Measurements from ENCODE around the gene ANKRD23. TPM values are rescaled to one million over a fixed set of nuclear protein-coding genes. Genes with fewer than 3 reads are reported as not detected.

ANKRD23 gene
- total and polyA plus RNA-seq, 2 of the 4 experiments (the other 2 are of a cell fraction): 0.54 to 1.5 TPM

- peaks cover 14% of the 10 kb centered on the region for H3K4me1 ChIP-seq (ENCODE audit: control insufficient read depth, insufficient read depth, low read length)
- peak overlapping the region; percentile 55; the same call in 1 of the 2 replicates for H3K18ac ChIP-seq (ENCODE audit: low read depth, low read length)
- POLR2A ChIA-PET (ENCODE audit: unreplicated experiment): interaction anchor here (0.5 to 0.6 kb wide), 2 partner anchors 13 to 23 kb away, joined by 3 to 8 read pairs; no protein-coding TSS in a partner anchor
- ATAC-seq (ENCODE audit: low read depth): peak; percentile 97
- H2BK15ac ChIP-seq (ENCODE audit: low read depth, low read length): peak overlapping the region; percentile 54; the same call in 1 of the 3 replicates
- no peak for TF ChIP-seq ELK1 (IDR thresholded peaks at IDR 0.05; ENCODE audit: borderline replicate concordance, low read depth, low read length)
- TF ChIP-seq RFX5 (IDR thresholded peaks at IDR 0.05; ENCODE audit: low read depth, low read length): no peak
- TF ChIP-seq MAFK (IDR thresholded peaks at IDR 0.05; ENCODE audit: low read depth, low read length): no peak
- no peak for TF ChIP-seq BHLHE40 (IDR thresholded peaks at IDR 0.05; ENCODE audit: low read depth, low read length)
- H3K9me3 ChIP-seq (ENCODE audit: control insufficient read depth, insufficient read depth, low read length): no peaks in the 10 kb centered on the region
- peak overlapping the region; percentile 10 for H4K5ac ChIP-seq (ENCODE audit: low read depth, low read length)
- H2BK120ac ChIP-seq (ENCODE audit: low read depth, low read length): peak overlapping the region; percentile 87
- no peaks in the 10 kb centered on the region for H3K27me3 ChIP-seq (ENCODE audit: control insufficient read depth, insufficient read depth, low read length)
- H2AFZ ChIP-seq (replicated peaks; ENCODE audit: low read length, poor library complexity): peak overlapping the region; percentile 80
- H2BK5ac ChIP-seq (ENCODE audit: low read depth, low read length, poor library complexity, severe bottlenecking): no peak overlapping the region
- H2BK20ac ChIP-seq (ENCODE audit: low read depth, low read length): peak overlapping the region; percentile 50; the same call in 1 of the 2 replicates
- peak overlapping the region; percentile 96 for H3K14ac ChIP-seq (replicated peaks; ENCODE audit: low read depth, low read length)
- H4K8ac ChIP-seq (ENCODE audit: low read depth in 2 of 2, low read length in 2 of 2): peak overlapping the region; percentile 37 to 70; a peak in 2 of 4 replicates
- no peaks in the 10 kb centered on the region for H3K36me3 ChIP-seq (ENCODE audit: control insufficient read depth, insufficient read depth, low read length)
- peaks cover 13% of the 10 kb centered on the region for H3K9me1 ChIP-seq (ENCODE audit: insufficient read depth, low read length)
- no peak overlapping the region for H3K4me3 ChIP-seq (ENCODE audit: insufficient read depth, low read depth, low read length)
- no peak overlapping the region for H3K56ac ChIP-seq (ENCODE audit: extremely low read depth, insufficient read depth, low read length)
- no peak overlapping the region for H3K9ac ChIP-seq (ENCODE audit: low read depth, low read length)
- H4K91ac ChIP-seq (ENCODE audit: insufficient read depth, low read depth, low read length): peak overlapping the region; percentile 74
- intact Hi-C loops (cut with micrococcal nuclease): no loop called here
- peak; percentile 58 for DNase-seq
- dilution Hi-C loops (cut with HindIII; ENCODE audit: low sequenced_read_pairs, unreplicated experiment): no loop called here
- no TSS peak for BruUV-seq (replicated peaks)
- in situ Hi-C loops (cut with MboI; ENCODE audit: low sequenced_read_pairs): no loop called here
- peak overlapping the region; percentile 34; the same call in 1 of the 2 replicates for H3K27ac ChIP-seq (ENCODE audit: insufficient read depth, low read length)
- CTCF ChIA-PET: interaction anchor here (0.5 kb wide), 1 partner anchor 36 kb away, joined by 3 read pairs; no protein-coding TSS in a partner anchor
- peak overlapping the region; percentile 71 for H2AK5ac ChIP-seq (ENCODE audit: low read depth, low read length)
- peak overlapping the region; percentile 40 for H2AK9ac ChIP-seq (replicated peaks; ENCODE audit: low read depth, low read length, poor library complexity)
- no peaks in the 10 kb centered on the region for H3K79me1 ChIP-seq (ENCODE audit: low read depth in 1 of 2, low read length in 2 of 2)
- WGBS, 2 experiments (ENCODE audit: extremely low coverage in 2 of 2, insufficient read length in 1 of 2): no CpG with 5 or more reads among the region's 11 CpGs
- H3K4me2 ChIP-seq (ENCODE audit: low read depth, low read length): peak overlapping the region; percentile 27; the same call in 1 of the 2 replicates
- H3K4ac ChIP-seq (ENCODE audit: low read depth, low read length): peak overlapping the region; percentile 89
- H4K20me1 ChIP-seq (ENCODE audit: insufficient read depth, low read length): no peaks in the 10 kb centered on the region
- H3K23ac ChIP-seq (ENCODE audit: low read depth, low read length): no peak overlapping the region
Measured at GRCh38 chr2:96891591-96892333, 47.9 kb upstream of the ANKRD23 start.

Data from IMR-90 (cell line).